ENCODE measurements around the gene IPCEF1. TPM values are rescaled to one million over a fixed set of nuclear protein-coding genes. Genes with fewer than 3 reads are reported as not detected.

IPCEF1 gene
- total and polyA plus RNA-seq, 2 of the 4 experiments (the other 2 are of a cell fraction): under 0.01 to 0.03 TPM

GRCh38 chr6:154301839-154302752, 54.5 kb downstream of the IPCEF1 start:
- Histone ChIP-seq H3K56ac (ENCODE audit: extremely low read depth, insufficient read depth, low read length) (no peak overlapping the region), H2AFZ (replicated peaks; ENCODE audit: low read length, poor library complexity) (peak overlapping the region; percentile 44), H2BK15ac (ENCODE audit: low read depth, low read length) (peak overlapping the region; percentile 44; the same call in 1 of the 3 replicates), H3K27me3 (ENCODE audit: control insufficient read depth, insufficient read depth, low read length) (no peaks in the 10 kb centered on the region), H3K36me3 (ENCODE audit: control insufficient read depth, insufficient read depth, low read length) (no peaks in the 10 kb centered on the region), H4K20me1 (ENCODE audit: insufficient read depth, low read length) (no peaks in the 10 kb centered on the region), H3K9me1 (ENCODE audit: insufficient read depth, low read length) (peaks cover 13% of the 10 kb centered on the region), H4K91ac (ENCODE audit: insufficient read depth, low read depth, low read length) (peak overlapping the region; percentile 71), H2BK120ac (ENCODE audit: low read depth, low read length) (peak overlapping the region; percentile 88), H2AK5ac (ENCODE audit: low read depth, low read length) (peak overlapping the region; percentile 75), H3K9me3 (ENCODE audit: control insufficient read depth, insufficient read depth, low read length) (no peaks in the 10 kb centered on the region), H3K4ac (ENCODE audit: low read depth, low read length) (peak overlapping the region; percentile 82), H4K8ac (ENCODE audit: low read depth in 2 of 2, low read length in 2 of 2) (peak overlapping the region in 1 of 2 experiments; percentile 85; a peak in 2 of 4 replicates), H3K4me1 (ENCODE audit: control insufficient read depth, insufficient read depth, low read length) (peaks cover 16% of the 10 kb centered on the region), H3K4me3 (ENCODE audit: insufficient read depth, low read depth, low read length) (no peak overlapping the region), H3K18ac (ENCODE audit: low read depth, low read length) (peak overlapping the region; percentile 88), H3K14ac (replicated peaks; ENCODE audit: low read depth, low read length) (peak overlapping the region; percentile 82), H2BK20ac (ENCODE audit: low read depth, low read length) (peak overlapping the region; percentile 78), H2AK9ac (replicated peaks; ENCODE audit: low read depth, low read length, poor library complexity) (no peak overlapping the region), H3K27ac (ENCODE audit: insufficient read depth, low read length) (peak overlapping the region; percentile 98), H2BK5ac (ENCODE audit: low read depth, low read length, poor library complexity, severe bottlenecking) (peak overlapping the region; percentile 77), H3K4me2 (ENCODE audit: low read depth, low read length) (peak overlapping the region; percentile 78), H3K23ac (ENCODE audit: low read depth, low read length) (no peak overlapping the region), H3K9ac (ENCODE audit: low read depth, low read length) (no peak overlapping the region; the same call in 1 of the 2 replicates), H3K79me1 (ENCODE audit: low read depth in 1 of 2, low read length in 2 of 2) (no peaks in the 10 kb centered on the region), H4K5ac (ENCODE audit: low read depth, low read length) (peak overlapping the region; percentile 85)
- no TSS peak for BruUV-seq (replicated peaks)
- POLR2A ChIA-PET (ENCODE audit: unreplicated experiment): no interaction called here
- in situ Hi-C loops (cut with MboI; ENCODE audit: low sequenced_read_pairs): no loop called here
- 40% methylated on average over 1 of the region's 10 CpGs; no CpG with 5 or more reads in 1 of the 2 experiments for WGBS, 2 experiments (ENCODE audit: extremely low coverage in 2 of 2, insufficient read length in 1 of 2)
- DNase-seq: peak; percentile 95
- CTCF ChIA-PET: interaction anchor here (0.7 to 1.7 kb wide), 4 partner anchors 25 to 374 kb away, joined by 3 to 4 read pairs (median 3); no protein-coding TSS in a partner anchor
- dilution Hi-C loops (cut with HindIII; ENCODE audit: low sequenced_read_pairs, unreplicated experiment): no loop called here
- ATAC-seq (ENCODE audit: low read depth): peak; percentile 86
- intact Hi-C loops (cut with micrococcal nuclease): no loop called here
- TF ChIP-seq FOS (IDR thresholded peaks at IDR 0.05; ENCODE audit: low read depth, low read length) (peak; percentile 52), NFE2L2 (IDR thresholded peaks at IDR 0.05; ENCODE audit: low read depth, low read length) (peak; percentile 53; the same call in 1 of the 2 replicates), USF2 (IDR thresholded peaks at IDR 0.05; ENCODE audit: low read depth, low read length) (no peak)
